ENCODE measurements around the gene SPEN. TPM values are rescaled to one million over a fixed set of nuclear protein-coding genes. Genes with fewer than 3 reads are reported as not detected.

The SPEN gene
- polyA plus RNA-seq, 1 donor from 2014 or later = 7.1 TPM

GRCh38 chr1:15869413-15869812 is 21.9 kb downstream of the SPEN start:
- Histone ChIP-seq H4K20me1 (ENCODE audit: insufficient read depth) (no peaks in the 10 kb centered on the region), H3K9me2 (ENCODE audit: insufficient read depth, low read length) (no peaks in the 10 kb centered on the region), H3K9ac (ENCODE audit: low read length) (no peak overlapping the region), H3K27ac (ENCODE audit: low read length) (no peak overlapping the region), H3K27me3 (ENCODE audit: insufficient read depth, low read depth, low read length) (no peaks in the 10 kb centered on the region), H3K4me2 (ENCODE audit: low read length) (no peak overlapping the region), H3F3A (ENCODE audit: insufficient read depth, low read length, poor library complexity, severe bottlenecking) (no peaks in the 10 kb centered on the region), H3K79me2 (replicated peaks; ENCODE audit: insufficient read depth, low read length) (peaks cover 84% of the 10 kb centered on the region), H2AFZ (ENCODE audit: low read depth, low read length) (no peak overlapping the region), H3K4me3 (ENCODE audit: low read length) (no peak overlapping the region), H3K36me3 (ENCODE audit: insufficient read depth, low read length) (no peaks in the 10 kb centered on the region), H3K9me3 (ENCODE audit: low read length) (no peaks in the 10 kb centered on the region)
- TF ChIP-seq EP300 (conservative IDR thresholded peaks at IDR 0.05; ENCODE audit: poor library complexity, severe bottlenecking) = no peak
- TF ChIP-seq CTCF (IDR thresholded peaks at IDR 0.05; ENCODE audit: poor library complexity, severe bottlenecking) = no peak
- no peak for TF ChIP-seq MXI1 (conservative IDR thresholded peaks at IDR 0.05; ENCODE audit: poor library complexity, severe bottlenecking)
- TF ChIP-seq POLR2AphosphoS5 (IDR thresholded peaks at IDR 0.05) = no peak
- TF ChIP-seq TAF1 (IDR thresholded peaks at IDR 0.05; ENCODE audit: low read depth) = no peak
- no peak for TF ChIP-seq SMC3 (conservative IDR thresholded peaks at IDR 0.05; ENCODE audit: poor library complexity)
- no peak for TF ChIP-seq REST (IDR thresholded peaks at IDR 0.05; ENCODE audit: borderline replicate concordance)
- TF ChIP-seq RAD21 (conservative IDR thresholded peaks at IDR 0.05) = no peak
- no peak for TF ChIP-seq EZH2 (IDR thresholded peaks at IDR 0.05; ENCODE audit: borderline replicate concordance, insufficient read depth, low read length, poor library complexity, severe bottlenecking)

- no peak overlapping the region for H3K4me2 ChIP-seq (ENCODE audit: low read length)
- H3K9me3 ChIP-seq (ENCODE audit: low read length) = no peaks in the 10 kb centered on the region
- no peaks in the 10 kb centered on the region for H4K20me1 ChIP-seq (ENCODE audit: insufficient read depth)
- H2AFZ ChIP-seq (ENCODE audit: low read depth, low read length) = no peak overlapping the region
- H3K36me3 ChIP-seq (ENCODE audit: insufficient read depth, low read length) = no peaks in the 10 kb centered on the region
- no peaks in the 10 kb centered on the region for H3K9me2 ChIP-seq (ENCODE audit: insufficient read depth, low read length)
- H3K27ac ChIP-seq (ENCODE audit: low read length) = no peak overlapping the region
- H3F3A ChIP-seq (ENCODE audit: insufficient read depth, low read length, poor library complexity, severe bottlenecking) = no peaks in the 10 kb centered on the region
- no peaks in the 10 kb centered on the region for H3K27me3 ChIP-seq (ENCODE audit: insufficient read depth, low read depth, low read length)
- no peak overlapping the region for H3K4me3 ChIP-seq (ENCODE audit: low read length)
- H3K79me2 ChIP-seq (replicated peaks; ENCODE audit: insufficient read depth, low read length) = peaks cover 83% of the 10 kb centered on the region
- no peak overlapping the region for H3K9ac ChIP-seq (ENCODE audit: low read length)
- TF ChIP-seq RAD21 (conservative IDR thresholded peaks at IDR 0.05) (no peak), MXI1 (conservative IDR thresholded peaks at IDR 0.05; ENCODE audit: poor library complexity, severe bottlenecking) (no peak), SMC3 (conservative IDR thresholded peaks at IDR 0.05; ENCODE audit: poor library complexity) (no peak), EZH2 (IDR thresholded peaks at IDR 0.05; ENCODE audit: borderline replicate concordance, insufficient read depth, low read length, poor library complexity, severe bottlenecking) (no peak), TAF1 (IDR thresholded peaks at IDR 0.05; ENCODE audit: low read depth) (no peak)
Measured at GRCh38 chr1:15870421-15870820, 22.9 kb downstream of the SPEN start.

All from neural cell (in vitro differentiated cells).